PFSK-1 (cell line): ENCODE data around the gene KRT80.

ENCODE experiments used
- FOXP2 ChIP-seq: optimal IDR thresholded peaks from 2 replicates; pipeline ENCODE3; 2011; ENCODE audit warnings: borderline replicate concordance, control low read depth, inconsistent platforms; ENCODE audit not compliant: insufficient read depth; ENCODE audit errors: extremely low read length, extremely low read depth
- POLR2AphosphoS5 ChIP-seq: IDR thresholded peaks from 2 replicates; pipeline ENCODE4 v1.6.1; 2012; ENCODE audit warnings: low read depth, mild to moderate bottlenecking, control low read depth, low read length, moderate library complexity
- SIN3A ChIP-seq: IDR thresholded peaks from 2 replicates; pipeline ENCODE4 v1.6.1; 2012; ENCODE audit warnings: mild to moderate bottlenecking, low read length, moderate library complexity, borderline replicate concordance; ENCODE audit not compliant: insufficient read depth
- TAF1 ChIP-seq: IDR thresholded peaks from 2 replicates; pipeline ENCODE4 v1.6.1; 2012; ENCODE audit warnings: low read length, control low read depth, borderline replicate concordance; ENCODE audit not compliant: insufficient read depth
- TF ChIP-seq, protein P1 (sequence below), 2 experiments: IDR thresholded peaks; 2 replicates each; pipeline versions ENCODE4 v1.6.1 to v1.8.0; 2011 to 2012; ENCODE audit warnings: low read depth in 2 of 2, low read length in 2 of 2, control low read depth in 1 of 2, inconsistent platforms in 1 of 2, mild to moderate bottlenecking in 1 of 2, moderate library complexity in 1 of 2; ENCODE audit not compliant: insufficient read depth in 1 of 2

Gene KRT80

DNA sequence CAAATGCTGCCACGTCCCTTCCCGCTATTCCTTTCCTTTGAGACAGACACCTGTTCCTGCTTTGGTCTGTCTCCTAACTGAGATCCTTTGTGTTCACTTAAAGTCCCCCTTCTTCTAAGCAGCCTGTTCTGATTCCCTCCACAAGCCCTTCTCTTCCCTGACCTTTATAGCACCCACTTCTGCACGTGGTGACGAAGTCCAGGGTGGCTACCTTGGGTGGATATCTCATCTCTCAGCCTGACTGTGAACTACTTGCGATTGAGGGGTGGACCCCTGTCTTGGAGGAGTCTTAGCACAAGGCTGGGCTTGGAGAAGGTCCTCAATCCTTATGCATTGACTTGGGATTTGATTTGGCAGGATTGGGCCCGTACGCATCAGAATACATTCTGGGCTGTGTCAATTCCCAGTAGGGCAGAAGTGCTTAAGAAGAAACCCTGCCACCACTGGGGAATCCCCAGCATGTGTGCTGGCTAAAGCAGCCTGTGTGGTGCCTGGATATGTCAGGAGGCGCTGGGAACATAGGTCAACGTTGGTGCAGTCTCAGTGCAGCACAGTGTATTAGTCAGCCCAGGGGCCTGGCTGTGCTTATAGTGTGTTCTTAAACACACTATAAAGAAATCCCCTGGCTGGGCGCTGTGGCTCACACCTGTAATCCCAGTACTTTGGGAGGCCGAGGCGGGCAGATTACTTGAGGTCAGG lies 23.6 kb downstream of the KRT80 start:
- TF ChIP-seq SIN3A = no peak
- no peak for TF ChIP-seq POLR2AphosphoS5
- TF ChIP-seq, protein P1, sequence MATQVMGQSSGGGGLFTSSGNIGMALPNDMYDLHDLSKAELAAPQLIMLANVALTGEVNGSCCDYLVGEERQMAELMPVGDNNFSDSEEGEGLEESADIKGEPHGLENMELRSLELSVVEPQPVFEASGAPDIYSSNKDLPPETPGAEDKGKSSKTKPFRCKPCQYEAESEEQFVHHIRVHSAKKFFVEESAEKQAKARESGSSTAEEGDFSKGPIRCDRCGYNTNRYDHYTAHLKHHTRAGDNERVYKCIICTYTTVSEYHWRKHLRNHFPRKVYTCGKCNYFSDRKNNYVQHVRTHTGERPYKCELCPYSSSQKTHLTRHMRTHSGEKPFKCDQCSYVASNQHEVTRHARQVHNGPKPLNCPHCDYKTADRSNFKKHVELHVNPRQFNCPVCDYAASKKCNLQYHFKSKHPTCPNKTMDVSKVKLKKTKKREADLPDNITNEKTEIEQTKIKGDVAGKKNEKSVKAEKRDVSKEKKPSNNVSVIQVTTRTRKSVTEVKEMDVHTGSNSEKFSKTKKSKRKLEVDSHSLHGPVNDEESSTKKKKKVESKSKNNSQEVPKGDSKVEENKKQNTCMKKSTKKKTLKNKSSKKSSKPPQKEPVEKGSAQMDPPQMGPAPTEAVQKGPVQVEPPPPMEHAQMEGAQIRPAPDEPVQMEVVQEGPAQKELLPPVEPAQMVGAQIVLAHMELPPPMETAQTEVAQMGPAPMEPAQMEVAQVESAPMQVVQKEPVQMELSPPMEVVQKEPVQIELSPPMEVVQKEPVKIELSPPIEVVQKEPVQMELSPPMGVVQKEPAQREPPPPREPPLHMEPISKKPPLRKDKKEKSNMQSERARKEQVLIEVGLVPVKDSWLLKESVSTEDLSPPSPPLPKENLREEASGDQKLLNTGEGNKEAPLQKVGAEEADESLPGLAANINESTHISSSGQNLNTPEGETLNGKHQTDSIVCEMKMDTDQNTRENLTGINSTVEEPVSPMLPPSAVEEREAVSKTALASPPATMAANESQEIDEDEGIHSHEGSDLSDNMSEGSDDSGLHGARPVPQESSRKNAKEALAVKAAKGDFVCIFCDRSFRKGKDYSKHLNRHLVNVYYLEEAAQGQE (IDR thresholded peaks at IDR 0.05; ENCODE audit: insufficient read depth in 1 of 2, low read depth in 2 of 2, low read length in 2 of 2) = no peak
- no peak for TF ChIP-seq TAF1
- no peak for TF ChIP-seq FOXP2

- TF ChIP-seq, protein P1 (IDR thresholded peaks at IDR 0.05; ENCODE audit: insufficient read depth in 1 of 2, low read depth in 2 of 2, low read length in 2 of 2) = no peak
- TF ChIP-seq SIN3A (no peak), FOXP2 (no peak), POLR2AphosphoS5 (no peak), TAF1 (no peak)
Measured at GRCh38 chr12:52167526-52167925, 24.3 kb downstream of the KRT80 start.

DNA sequence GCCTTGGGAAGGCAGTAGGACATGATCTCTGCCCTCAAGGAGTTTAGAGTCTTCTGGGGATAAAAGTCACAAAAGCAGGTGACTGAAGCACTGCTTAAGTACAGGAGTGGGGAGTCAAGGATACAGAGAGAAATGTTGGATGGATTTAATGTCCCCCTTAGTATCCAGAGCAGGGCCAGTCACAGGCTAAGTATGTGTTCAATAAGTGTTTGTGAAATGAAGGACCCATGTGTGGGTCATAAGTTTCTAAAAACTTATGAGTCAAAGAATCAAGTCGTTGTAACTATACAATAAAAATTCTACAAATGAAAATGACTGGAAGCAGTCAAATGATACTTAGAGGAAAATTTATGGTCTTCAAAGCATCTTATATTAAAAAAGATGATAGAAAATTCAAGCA lies 25.1 kb downstream of the KRT80 start:
- no peak for TF ChIP-seq TAF1
- TF ChIP-seq FOXP2 = no peak
- TF ChIP-seq SIN3A = no peak
- TF ChIP-seq, protein P1 (IDR thresholded peaks at IDR 0.05; ENCODE audit: insufficient read depth in 1 of 2, low read depth in 2 of 2, low read length in 2 of 2) = no peak
- no peak for TF ChIP-seq POLR2AphosphoS5

GRCh38 chr12:52165096-52165855 lies 26.5 kb downstream of the KRT80 start:
- TF ChIP-seq POLR2AphosphoS5 (no peak), FOXP2 (no peak), TAF1 (no peak), SIN3A (no peak)
- TF ChIP-seq, protein P1 (IDR thresholded peaks at IDR 0.05; ENCODE audit: insufficient read depth in 1 of 2, low read depth in 2 of 2, low read length in 2 of 2) = no peak

DNA sequence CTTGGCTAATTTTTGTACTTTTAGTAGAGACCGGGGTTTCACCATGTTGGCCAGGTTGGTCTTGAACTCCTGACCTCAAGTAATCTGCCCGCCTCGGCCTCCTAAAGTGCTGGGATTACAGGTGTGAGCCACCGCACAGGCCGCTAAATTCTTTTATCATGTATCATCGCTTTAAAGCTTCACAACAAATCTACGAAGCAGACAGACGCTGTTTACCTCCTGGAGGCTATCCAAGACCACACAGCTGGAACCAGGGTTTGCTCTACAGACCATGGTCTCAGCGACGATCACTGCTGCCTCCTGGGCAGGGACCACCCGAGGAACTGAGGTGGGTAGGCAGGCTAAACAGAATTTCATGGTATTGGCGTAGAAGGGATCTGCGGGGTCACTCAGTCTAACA lies 27.2 kb downstream of the KRT80 start:
- TF ChIP-seq FOXP2 = no peak
- TF ChIP-seq, protein P1 (IDR thresholded peaks at IDR 0.05; ENCODE audit: insufficient read depth in 1 of 2, low read depth in 2 of 2, low read length in 2 of 2) = no peak
- no peak for TF ChIP-seq TAF1
- no peak for TF ChIP-seq POLR2AphosphoS5
